Inflammatory macrophage treated with lipopolysaccharide for 1 hour (primary cell): Measurements from ENCODE around the gene SNX3.

Experiments used
- DNase-seq, 2 donors: peaks; one replicate each; pipeline ENCODE4 v3.0.0-alpha.2; 2020 to 2022

Gene SNX3

GRCh38 chr6:108169464-108170331 lies 91.1 kb downstream of the SNX3 start:
- DNase-seq = no peak

- DNase-seq = peak; percentile 47 to 72
Measured at GRCh38 chr6:108168501-108169463, 92.1 kb downstream of the SNX3 start.

DNA sequence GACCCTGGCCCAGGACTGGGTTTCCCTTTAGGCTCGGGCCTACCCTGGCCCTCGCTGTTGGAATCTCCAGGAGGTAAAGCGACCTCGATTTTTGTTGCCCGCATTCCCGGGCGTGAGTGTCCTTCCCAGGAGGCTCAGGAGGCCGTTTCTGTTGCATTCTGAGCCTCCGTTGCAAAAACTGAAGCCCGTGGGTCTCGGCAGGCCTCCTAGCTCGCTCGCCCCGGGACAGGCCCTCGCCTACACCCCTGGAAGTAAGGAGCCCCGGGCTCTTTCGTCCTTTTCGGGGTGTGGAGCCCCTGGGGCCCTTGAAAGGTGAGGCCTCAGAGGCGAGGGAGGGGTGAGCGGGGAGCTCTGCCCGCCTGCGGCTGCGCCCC lies 92.8 kb downstream of the SNX3 start:
- DNase-seq = no peak

DNA sequence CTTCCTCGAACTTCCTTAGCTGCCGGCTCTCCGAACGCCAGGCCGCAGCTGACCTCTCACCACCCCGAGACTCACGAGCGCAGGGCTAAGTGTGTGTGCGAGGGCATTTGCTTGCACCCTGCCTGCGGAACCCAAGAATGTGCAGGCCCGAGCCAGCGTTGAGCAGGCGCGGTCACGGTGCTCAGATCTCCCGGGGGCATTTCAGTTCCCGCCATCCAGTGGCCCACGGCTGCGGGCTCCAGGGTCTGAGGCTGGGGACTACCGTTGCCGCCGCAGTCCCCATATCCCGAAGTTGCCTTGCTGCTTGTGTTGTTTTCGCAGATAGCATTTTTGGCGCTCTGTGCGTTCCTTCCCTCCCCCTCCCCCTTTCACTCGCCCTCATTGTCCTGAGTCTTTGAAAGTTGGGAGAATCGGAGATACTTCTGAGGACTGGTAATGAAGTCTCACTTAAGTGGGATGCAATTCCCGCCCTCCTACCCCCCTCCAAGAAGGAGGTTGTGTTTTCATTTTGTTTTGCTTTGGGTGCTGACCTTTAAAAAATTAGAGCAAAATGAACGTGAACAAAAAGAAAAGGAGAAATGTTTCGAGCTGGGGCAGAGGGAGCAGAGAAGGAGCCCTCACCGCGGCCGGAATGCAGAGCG lies 93.3 kb downstream of the SNX3 start:
- DNase-seq = no peak

GRCh38 chr6:108166664-108167448 lies 94.0 kb downstream of the SNX3 start:
- DNase-seq = no peak

DNA sequence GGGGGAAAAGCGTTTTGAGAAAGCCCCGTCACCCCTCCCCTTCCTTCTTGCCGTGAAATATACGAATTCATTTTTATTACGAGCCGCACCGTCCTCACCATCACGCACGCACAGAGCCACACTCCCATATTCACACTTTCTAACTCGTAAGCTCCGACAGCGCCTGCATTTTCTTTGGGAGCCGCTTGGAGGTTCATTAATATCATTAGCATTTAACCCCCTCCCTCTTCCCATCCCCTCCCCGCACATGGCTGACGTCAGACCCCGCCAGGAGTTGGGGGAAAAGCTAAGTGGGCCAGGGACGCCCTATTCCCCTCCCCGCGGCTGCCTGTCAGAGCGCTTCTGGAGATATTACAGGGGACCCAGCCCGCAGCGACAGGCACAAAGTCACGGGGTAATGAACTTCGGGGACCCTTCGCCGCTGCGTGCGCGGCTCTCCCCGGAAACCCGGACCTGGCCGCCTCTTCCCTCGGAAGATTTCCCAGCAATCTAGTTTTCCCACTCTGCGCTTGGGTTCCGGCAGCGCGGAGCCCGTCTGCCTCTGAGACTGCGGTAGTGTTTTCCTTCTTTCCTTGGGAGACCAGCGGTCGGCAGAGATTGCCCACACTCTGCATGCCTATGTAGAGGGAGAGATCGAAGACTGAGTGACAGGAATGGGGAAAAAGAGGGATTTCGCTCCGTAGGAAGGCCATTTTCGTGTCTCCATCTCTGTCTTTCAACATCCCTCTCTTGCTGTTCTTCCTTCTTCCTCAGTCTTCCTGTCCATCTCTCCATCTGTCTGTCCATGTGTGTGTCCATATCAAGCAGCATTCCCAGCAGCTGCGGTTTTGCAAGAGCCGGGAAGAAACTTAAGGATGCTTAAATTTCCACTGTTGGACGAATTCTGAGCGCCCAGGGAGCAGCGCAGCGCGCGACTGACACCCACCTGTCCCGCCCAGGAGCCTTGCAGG lies 94.9 kb downstream of the SNX3 start, which contains the start of gene NR2E1:
NR2E1 (plus strand) TSS at position 309 of the 950 bp plus-strand sequence. CDS start 744 bp downstream, outside the sequence.
- no peak for DNase-seq

DNA sequence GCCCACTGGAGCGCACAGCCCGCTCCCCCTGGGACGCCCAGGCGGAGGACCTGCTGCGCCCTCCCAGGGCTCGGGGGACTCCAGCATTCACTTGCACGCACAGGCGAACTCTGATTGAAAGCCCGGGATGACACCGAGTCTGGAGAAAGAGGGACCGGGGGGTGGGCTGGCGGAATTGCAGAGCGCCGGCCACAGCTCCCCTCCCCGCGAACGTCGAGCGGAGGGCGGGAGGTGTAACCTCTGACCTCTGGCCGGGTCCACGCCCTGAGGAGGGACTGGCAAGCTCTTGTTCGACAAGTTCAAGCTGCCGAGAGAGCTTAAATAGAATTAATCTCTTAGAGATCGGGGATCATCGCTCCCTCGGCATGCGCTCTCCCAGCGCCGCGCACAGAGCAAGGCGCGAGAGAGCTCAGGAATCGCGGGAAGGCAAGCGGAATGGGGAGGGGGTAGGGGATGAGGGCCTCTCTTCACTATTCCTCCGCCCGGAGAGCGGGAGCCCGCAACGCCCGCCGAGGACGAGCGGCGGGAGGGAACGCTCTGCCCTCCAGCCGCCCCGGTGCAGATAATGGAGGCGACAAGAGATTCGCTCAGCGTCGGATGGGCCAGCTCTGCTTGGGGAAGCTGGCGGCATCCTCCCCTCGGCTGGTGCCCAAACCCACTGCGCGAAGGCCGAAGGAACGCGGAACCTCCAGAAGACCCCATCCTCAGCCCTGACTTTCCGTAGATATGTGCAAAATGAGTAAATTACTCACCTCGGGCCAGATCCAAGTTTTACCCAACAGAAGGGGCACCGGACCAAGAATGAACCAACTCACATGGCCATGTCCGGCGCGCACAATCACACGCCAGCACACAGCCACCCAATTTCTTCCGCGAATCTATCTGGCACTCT lies 95.8 kb downstream of the SNX3 start:
- DNase-seq = no peak

GRCh38 chr6:108164543-108164814 lies 96.4 kb downstream of the SNX3 start:
- DNase-seq = no peak

DNA sequence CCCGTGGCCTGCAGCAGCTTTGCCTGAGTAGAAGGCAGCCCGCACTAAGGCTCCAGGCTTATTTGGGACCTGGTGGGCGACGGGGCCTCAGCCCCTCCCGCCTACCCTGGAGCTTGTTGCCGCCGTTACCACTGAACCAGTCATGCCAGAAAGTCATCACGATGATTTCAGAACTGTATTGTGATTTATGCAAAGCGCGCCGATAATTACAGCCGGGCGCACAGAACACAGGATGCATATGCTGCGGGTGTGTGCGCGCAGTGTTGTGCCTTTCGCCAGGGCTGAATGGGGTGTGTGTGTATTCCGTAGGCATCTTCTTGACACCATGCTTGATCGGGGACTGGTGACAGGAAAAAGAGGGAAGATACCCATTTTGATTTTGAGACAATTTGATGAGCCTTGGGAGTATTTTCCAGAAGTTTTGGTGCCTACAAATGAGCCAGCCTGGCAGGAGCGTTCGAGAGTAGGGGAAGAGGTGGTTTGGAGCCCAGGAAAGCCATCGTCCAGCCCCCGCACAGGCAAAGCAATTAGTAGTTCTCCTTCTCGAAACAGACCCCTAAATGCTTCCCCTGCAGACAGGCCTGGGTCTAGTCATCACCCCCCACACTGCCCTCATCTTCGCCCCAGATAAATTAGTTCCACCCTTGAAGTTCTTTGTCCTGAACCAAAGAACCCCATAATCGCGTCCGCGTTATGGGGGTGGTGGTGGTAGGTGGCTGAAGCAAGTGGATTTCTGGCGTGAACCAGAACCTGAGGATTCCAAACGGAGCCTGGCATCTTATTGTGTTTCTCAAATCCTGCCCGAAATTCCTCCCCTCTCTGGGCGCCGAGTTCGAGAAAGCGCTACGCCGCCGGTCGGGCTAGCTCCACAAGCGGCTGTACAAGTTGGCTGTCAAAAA lies 96.9 kb downstream of the SNX3 start:
- no peak for DNase-seq

- no peak for DNase-seq
Measured at GRCh38 chr6:108163267-108163643, 97.6 kb downstream of the SNX3 start.

DNA sequence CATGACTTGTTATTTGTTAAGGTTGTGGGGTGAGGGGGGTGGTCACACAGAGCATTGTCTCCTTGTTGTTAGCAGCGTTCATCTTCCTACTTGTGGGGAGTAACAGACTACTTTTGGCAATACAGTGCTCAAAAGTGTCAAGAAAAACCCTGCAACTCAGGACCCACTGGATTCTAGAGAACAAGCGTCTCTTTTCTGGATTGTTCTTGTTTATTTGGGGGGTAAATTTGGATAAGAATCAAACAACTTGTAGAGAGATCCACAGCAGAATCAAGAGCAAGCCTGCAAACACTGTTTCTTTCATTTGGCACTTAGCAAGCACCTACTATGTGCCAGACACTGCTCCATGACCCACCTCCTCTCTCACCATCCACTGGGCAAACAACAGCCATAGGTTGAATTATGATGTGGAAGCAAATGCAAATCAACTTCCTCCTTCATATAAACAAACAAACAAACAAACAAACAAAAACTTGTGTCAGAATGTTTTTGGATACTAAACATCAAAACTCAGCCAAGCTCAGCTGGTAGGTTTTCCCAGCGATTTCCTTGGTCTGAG lies 99.0 kb downstream of the SNX3 start:
- no peak for DNase-seq
